Measurements from ENCODE around the gene PAQR8.
"Not testable (repeated sequence)": the region's sequence is repeated elsewhere in the genome, so short reads cannot be mapped to it uniquely, and the experiment has no call there.

The PAQR8 gene

DNA sequence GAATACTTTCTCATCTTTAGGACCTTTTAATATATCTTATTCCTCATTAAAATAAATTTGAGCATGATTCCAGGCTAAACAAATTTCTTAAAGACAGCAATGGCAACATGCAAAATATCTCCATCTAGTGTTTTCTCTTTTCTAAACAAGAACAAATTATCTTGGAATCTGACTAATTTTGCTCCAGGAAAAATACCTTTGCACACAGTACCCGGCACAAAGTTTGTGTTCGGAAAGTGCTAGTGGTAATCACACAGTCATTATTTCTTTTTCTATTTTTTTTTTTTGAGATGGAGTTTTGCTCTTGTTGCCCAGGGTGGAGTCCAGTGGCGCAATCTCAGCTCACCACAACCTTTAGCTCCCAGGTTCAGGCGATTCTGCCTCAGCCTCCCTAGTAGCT is 50.0 kb downstream of the PAQR8 start:
- DNase-seq (ENCODE audit: low spot score) = no peak

DNA sequence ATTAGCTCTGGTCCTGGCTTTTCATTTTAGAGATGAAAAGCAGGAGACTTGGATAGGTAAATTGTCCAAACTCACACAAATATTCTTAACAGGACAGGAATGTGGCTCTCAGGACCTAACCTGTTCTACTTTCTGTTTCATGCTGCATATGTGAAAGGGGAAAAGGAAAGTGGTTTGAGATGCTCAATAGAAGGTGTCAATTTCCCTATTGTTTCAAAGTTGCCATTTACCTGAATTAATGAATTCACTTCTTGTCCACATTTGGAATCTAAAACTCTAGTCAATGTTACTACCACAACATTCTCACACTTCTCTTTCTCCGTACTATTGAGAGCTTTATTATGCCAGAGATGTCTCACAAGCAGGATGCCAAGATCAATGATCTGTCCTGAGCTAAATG is 53.4 kb downstream of the PAQR8 start:
- DNase-seq (ENCODE audit: low spot score) = no peak

DNA sequence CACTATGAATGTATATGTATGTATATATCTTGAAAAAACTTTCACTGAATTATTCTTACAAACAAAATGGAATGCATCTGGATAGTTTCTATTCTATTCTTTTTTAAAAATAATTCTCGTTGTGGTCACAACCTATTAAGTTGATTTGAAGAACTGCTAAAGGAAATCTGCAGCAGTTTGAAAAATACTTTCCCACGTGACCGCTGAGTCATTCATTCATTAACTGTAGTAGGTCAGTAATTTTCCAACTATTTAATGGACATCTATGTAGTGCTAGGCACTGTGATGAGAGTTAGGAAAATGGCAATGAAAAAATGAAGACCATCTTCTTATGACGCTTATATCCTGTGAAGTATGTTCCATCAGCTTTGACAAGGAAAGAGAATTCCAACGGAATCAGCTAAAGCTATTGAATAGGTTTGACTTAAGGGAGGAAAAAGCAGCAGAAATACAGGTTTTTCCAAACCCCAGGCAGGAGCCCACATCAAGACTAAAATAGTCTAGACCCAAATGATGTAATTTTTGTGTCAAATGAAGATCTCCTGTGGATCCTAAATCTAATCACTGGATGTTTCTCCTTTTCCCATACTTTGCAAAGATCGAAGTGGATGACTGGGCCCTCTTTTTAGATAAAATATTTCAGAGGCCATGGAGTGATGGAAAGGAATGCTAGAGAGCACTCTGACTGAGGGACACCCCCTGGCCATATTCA is 54.1 kb downstream of the PAQR8 start:
- DNase-seq (ENCODE audit: low spot score) = no peak

DNA sequence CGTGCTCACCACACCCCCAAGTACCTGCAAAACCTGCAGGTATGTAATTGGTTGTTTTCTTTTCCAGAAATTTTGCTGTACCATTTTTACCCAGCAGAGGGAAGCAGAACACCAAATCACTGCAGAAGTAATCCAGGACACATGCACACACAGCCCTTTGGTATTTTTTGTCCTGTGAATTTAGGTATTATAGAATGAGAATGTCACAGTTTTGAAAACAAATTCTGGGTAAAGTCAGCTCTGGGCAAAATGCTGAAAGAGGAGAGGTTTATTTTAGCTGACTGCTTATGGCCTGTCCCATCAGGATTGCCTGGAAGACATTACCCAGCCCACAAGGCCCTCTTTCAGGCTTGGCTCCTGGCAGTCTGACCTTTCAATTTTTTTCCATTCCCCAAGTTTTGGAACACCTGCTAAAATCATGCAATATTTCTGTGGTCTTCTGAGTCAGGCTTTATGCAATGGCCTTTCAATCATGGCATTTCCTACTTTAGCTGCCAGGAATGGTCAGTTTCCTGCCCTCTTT is 54.7 kb downstream of the PAQR8 start:
- DNase-seq (ENCODE audit: low spot score) = no peak

DNA sequence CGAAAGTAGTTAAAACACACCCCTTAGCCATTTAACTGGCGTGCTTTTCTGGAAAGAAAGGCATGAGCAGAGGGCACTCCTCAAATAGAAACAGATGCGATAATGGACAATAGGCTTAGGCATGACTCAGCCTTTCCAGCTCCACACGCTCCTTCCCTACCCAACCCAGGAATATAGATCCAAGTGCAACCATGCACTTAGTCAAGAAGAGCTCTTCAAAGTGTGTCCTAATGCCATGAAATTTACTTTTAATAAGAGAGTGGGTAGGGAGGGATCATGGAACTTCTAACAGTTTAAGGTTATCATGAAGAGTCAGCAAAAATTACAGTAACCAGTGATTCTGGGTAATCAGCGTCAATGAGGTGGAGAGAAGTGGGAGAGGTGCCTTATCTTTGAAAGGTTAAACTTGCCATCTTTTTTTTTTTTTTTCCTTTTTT is 55.7 kb downstream of the PAQR8 start:
- DNase-seq (ENCODE audit: low spot score) = no peak

DNA sequence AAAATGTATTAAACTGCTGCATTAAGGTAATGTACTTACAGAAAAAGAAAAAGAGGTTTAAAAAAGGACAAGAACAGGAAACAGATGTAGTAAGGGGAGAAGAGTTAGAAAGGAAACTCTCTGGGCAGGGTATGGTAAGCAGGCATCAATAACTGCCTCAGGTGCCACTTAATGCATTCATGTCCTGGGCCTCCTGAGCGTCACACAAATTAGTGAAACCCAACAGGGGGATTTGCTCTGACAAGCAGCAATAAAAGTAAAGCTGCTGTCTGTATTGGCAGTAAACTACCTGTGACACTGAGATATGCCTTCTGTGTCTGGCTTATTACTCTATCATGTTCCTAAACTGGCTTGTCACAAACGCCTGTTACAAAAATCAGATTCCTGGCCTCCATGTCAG is 56.7 kb downstream of the PAQR8 start:
- no peak for DNase-seq (ENCODE audit: low spot score)

DNA sequence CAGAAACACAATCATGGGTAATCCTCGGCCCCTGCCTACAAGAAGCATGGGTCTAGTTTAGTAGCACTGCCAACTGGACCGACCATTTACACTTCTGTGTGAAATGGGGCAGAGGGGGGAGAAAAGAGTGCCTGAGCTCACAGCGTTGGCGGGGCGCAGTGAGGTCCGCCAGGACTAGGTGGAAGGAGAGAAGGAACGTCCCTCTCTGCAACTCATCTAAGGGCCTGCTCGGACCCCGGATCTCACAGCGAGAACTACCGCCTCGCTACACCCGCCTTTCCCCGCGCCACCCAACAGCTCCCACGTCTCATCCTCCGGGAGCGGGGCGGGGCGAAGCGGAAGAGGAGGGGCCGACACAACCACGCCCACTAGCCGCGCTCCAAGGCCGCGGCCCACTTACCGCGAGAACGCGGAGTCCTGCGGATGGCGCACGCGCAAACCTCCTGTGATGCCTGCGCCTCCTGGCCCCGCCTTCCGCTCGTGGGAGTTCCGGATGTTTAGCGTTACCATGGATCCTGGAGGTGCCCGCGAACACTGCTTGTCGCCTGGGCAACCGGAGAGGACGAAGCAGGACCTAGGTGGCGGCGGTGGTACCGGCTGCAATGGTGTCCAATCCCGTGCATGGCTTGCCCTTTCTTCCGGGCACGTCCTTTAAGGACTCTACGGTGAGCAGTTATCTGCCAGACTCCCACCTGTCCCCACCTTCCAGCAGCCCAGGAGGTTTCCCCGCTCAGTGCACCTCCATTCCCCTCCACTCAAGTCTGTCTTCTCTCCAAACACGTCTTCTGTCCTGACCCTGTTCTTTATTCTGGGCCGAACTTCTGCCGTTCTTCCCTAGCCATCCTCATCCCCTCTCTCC is 58.1 kb downstream of the PAQR8 start, which contains the start of gene EFHC1:
TSS of gene EFHC1 (plus strand) at position 534 of the 859 bp plus-strand sequence. CDS start at position 603, 69 bp downstream.
- DNase-seq (ENCODE audit: low spot score) = peak; percentile 81

DNA sequence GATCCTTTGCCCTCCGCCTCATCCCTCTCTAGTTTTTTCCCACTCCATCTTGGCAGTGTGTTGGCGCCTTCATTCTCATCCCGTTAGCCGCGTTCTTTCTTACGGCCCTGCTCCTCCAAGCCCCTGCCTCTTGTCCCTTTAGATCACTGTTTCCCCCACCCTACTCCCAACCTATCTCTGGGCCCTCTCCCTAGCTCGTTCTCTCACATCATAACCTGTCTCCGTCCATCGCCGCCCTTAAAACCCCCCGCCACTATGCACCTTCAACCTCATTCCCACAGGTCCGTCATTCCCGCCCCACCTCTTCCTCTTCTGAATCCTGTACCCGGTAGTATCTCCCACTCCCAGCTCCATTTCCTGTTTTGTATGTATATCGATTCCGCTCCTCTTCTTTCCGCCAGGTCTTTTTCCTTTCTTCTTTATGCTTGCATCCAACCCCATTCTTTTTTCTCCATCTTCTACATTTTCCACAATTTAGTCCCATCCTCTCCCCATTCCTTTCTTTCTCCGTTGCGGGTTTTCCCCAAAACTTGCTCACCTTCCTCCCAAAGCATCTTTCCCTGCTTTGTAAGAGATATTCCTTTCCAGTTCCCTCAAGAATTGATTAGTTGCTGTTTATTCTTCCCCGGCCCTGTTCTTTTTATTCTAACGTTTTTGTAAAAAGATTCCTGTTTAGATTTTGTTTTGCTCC is 58.9 kb downstream of the PAQR8 start:
- no peak for DNase-seq (ENCODE audit: low spot score)

DNA sequence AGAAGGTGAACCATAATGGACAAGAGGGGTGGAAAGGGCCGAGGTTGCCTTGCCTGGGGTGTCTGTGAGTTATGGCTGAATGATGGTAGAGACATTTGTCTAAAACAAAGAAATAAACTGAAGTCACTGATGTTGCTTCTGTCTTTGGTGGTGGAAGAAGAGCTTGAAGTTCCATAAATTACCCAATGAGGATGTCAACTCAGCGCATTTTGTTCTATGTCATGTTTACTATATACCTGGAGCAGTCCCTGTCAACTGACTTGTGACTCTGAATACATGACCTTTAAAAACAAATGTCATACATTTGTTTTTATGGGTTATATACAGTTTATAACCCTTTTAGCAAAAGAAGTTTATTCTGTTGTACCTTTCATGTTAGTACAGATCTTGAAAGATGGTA is 60.2 kb downstream of the PAQR8 start:
- DNase-seq (ENCODE audit: low spot score) = no peak

DNA sequence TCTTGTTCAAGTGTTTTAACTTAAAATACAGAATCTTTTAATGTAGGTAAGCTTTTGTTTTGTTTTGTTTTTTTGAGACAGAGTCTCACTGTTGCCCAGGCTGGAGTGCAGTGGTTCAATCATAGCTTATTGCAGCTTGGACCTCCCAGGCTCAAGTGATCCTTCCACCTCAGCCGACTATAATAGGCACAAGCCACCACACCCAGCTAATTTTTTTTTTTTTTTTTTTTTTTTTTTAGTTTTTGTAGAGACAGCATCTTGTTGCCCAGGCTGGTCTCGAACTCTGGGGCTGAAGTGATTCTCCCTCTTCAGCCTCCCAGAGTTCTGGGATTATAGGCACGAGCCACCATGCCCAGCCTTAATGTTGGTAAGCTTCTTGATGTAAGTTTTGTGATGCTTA is 61.5 kb downstream of the PAQR8 start:
- DNase-seq (ENCODE audit: low spot score) = no peak

DNA sequence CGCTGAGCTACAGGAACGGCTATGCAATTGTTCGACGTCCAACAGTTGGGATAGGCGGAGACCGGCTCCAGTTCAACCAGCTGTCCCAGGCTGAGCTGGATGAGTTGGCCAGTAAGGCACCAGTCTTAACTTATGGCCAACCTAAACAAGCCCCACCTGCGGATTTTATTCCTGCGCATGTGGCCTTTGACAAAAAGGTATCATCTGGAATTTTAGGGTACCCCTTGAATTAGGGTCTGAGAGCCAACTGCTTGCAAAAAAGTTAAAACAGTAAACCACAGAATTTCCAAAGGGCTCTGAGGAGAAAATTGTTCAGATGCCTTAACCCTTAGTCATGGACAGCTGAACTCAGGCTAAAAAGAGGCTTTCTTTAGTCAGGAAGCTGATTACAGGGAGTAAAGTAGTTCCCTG is 62.0 kb downstream of the PAQR8 start:
- DNase-seq (ENCODE audit: low spot score) = no peak

DNA sequence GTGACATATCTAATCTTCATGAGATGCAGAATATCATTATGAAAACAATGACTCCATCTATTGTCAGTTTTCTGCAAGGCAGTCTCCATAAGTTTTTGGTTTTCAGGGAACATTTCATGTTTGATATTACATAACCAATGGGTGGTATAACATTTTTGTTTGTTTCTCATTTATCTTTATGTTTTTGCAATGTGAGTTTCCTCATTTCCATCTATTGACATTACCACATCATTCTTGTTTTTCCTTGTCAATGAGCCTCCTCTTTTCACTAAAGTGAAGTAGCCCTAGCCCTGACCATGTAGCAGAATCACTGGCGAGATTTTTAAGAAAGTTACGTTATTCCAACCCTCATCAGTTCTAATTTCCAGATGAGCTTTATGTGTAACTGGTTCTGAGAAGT is 62.6 kb downstream of the PAQR8 start:
- no peak for DNase-seq (ENCODE audit: low spot score)

DNA sequence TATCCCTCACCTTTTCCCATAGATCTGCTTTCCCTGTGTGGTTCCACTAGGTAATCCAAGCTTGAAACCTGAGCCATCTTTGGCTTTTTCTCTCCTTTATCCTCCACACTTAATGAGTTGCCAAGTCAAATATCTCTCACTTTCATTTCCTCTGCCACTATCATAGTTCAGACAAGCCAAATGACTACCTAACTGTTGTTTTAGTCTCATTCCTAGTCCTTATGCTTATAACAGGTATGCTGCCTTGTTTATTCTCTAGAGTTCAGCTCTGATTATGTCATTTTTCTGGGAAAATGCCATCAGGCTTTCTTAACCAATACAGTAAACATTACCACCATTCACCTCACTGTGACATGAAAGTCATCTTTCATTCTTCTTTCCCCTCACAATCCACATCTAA is 64.7 kb downstream of the PAQR8 start:
- no peak for DNase-seq (ENCODE audit: low spot score)

DNA sequence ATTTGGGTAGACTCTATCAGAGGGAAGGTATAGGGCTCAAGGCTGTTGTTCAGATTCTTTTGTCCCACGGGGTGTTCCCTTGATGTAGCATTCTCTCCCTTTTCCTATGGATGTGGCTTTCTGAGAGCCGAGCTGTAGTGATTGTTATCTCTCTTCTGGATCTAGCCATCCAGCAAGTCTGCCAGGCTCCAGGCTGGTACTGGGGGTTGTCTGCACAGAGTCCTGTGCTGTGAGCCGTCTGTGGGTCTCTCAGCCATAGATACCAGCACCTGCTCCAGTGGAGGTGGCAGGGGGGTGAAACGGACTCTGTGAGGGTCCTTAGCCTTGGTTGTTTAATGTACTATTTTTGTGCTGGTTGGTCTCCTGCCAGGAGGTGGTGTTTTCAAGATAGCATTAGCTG is 71.3 kb downstream of the PAQR8 start:
- not testable (repeated sequence) for DNase-seq (ENCODE audit: low spot score)

DNA sequence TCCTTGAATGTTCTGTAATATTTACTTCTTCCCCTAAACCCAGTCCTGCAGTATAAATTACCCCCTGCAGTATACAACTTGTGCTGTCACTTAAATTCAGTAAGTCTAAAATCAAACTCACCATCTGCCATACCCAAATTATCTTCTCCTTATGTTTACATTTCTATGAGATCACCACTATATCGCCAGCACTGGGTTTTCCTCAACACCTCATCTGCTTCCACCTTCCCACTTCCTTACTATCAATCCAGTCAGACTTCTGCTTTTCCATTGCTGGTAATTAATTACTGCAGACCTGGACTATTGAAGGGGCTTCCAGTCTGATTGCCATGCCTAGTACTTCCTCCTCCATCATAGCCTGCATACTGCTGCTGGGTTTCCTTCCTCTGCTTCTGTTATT is 73.4 kb downstream of the PAQR8 start:
- DNase-seq (ENCODE audit: low spot score) = no peak

DNA sequence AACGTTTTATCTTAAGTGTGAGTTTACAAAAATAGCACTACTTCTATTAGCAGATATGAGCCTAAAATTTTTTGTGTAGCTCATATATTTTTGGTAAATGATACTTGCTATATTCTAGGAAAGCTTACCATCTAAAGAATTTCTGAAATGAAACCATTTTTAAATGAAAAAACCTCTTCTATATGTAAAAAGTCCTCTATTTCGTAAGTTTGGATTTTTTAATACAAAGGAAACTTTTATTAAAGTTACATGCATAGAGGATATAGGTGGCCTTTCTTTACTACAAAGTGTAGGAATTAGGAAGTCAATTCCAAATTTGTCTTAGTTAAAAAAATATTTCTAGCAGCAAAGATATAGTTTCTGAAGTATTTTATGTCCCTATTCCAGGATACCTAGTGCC is 77.0 kb downstream of the PAQR8 start:
- DNase-seq (ENCODE audit: low spot score) = no peak

DNA sequence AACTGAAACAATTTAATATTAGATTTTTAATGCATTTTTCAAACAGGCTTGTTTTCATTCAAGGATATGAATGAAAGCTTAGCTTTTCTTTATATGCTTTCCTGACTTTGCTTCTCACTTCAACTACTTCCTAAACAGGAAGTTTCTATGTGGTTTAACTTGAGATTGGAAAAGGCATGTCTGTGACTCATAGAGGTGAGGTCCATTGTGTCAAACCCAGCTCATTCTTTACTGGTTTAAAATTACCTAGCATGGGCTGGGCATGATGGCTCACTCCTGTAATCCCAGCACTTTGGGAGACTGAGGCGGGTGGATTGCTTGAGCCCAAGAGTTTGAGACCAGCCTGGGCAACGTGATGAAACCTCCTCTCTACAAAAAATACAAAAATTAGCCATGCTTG is 92.6 kb downstream of the PAQR8 start:
- no peak for DNase-seq (ENCODE audit: low spot score)

DNA sequence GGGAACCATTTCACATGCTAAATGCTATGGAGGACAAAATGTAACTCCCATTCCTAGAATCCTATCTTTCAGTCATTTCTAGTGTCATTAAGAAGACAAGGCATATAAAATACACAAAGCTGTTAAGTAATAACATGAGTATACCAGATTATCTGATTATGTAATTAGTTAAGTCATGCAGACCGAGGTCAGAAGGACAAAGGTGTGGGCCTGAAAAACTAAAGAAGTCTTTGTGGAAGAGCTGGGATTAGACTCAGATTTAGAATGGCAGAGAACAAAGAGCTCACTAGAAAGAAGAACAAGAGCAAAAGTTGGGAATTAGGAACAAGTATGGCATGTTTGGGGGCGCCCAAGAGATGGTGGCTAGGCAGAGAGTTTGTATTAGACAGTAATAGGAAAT is 95.1 kb downstream of the PAQR8 start:
- DNase-seq (ENCODE audit: low spot score) = peak; percentile 1
